HepG2 (cell line): ENCODE data around the gene CAMTA1. TPM values are rescaled to one million over a fixed set of nuclear protein-coding genes. Genes with fewer than 3 reads are reported as not detected.

ENCODE experiments used
- ATAC-seq: fragments of 200-7000 bp; cut with Tn5 transposase; 3 replicates; pipeline ENCODE4 v1.9.1; 2020; ENCODE audit warnings: mild to moderate bottlenecking, moderate library complexity
- BruUV-seq: library from RNA; stranded (reverse); fragments of 400-500 nt; replicated peaks from 2 replicates; lab custom pipeline; 2021; lab: Mats Ljungman, UMichigan
- CTCF ChIA-PET: fragments of 300-600 bp; formaldehyde crosslinking; extraction: SDS; loops from one replicate; lab custom pipeline; 2021; ENCODE audit warnings: low total read pairs, inconsistent platforms, low intra/inter-chr PET ratio; lab: Yijun Ruan, JAX
- POLR2A ChIA-PET: fragments of 350-600 bp; sonication (Branson Sonifier 250); formaldehyde crosslinking; loops from one replicate; lab custom pipeline; 2020; ENCODE audit warnings: antibody characterized with exemption, inconsistent platforms; lab: Yijun Ruan, JAX
- DNase-seq: peaks from one replicate; pipeline ENCODE4 v3.0.0-alpha.2; 2015; ENCODE audit warnings: low spot score
- FAIRE-seq: peaks from 3 replicates; lab custom pipeline; 2011; peaks lifted over from hg19 to GRCh38; lab: Jason Lieb, UNC
- H2AFZ ChIP-seq: one replicate; pipeline ENCODE4 v1.6.1; 2011; ENCODE audit warnings: low read length, inconsistent platforms
- H3K27ac ChIP-seq: fragments of 300-600 bp; 3 replicates; pipeline ENCODE4 v1.8.0; 2011; ENCODE audit warnings: mixed run types, mild to moderate bottlenecking, mixed read lengths, low read length, inconsistent platforms; ENCODE audit not compliant: insufficient read depth; ENCODE audit errors: extremely low read length
- H3K27me3 ChIP-seq, 2 experiments: fragments of 200-600 bp in 1 of 2; 2 replicates in 1 of 2; 3 replicates in 1 of 2; pipeline versions ENCODE4 v1.6.0 to v1.8.0; 2011; ENCODE audit warnings: low read length in 2 of 2, mild to moderate bottlenecking in 2 of 2, moderate library complexity in 2 of 2, inconsistent platforms in 1 of 2; ENCODE audit not compliant: insufficient read depth in 2 of 2, control insufficient read depth in 1 of 2
- H3K36me3 ChIP-seq, 2 experiments: fragments of 200-600 bp in 1 of 2; replicated peaks in 1 of 2; 2 replicates in 1 of 2; 3 replicates in 1 of 2; pipeline versions ENCODE4 v1.5.1 to v1.8.0; 2011; ENCODE audit warnings: low read length in 2 of 2, inconsistent platforms in 1 of 2; ENCODE audit not compliant: insufficient read depth in 2 of 2, control insufficient read depth in 1 of 2
- H3K4me1 ChIP-seq: 2 replicates; pipeline ENCODE4 v1.5.1; 2012; ENCODE audit warnings: low read length, inconsistent platforms; ENCODE audit not compliant: insufficient read depth
- H3K4me2 ChIP-seq: 2 replicates; pipeline ENCODE4 v1.6.0; 2011; ENCODE audit warnings: low read depth, low read length, inconsistent platforms
- H3K4me3 ChIP-seq, 3 experiments: fragments of 200-600 bp in 1 of 3; sonication (generic), shearing (Covaris generic) in 1 of 3; replicated peaks in 1 of 3; 2 replicates each; pipeline ENCODE4 v1.5.1; 2011 to 2016; ENCODE audit warnings: low read length in 3 of 3, inconsistent platforms in 2 of 3, low read depth in 2 of 3, mild to moderate bottlenecking in 2 of 3, control low read depth in 1 of 3, mixed read lengths in 1 of 3; ENCODE audit not compliant: insufficient read depth in 1 of 3
- H3K79me2 ChIP-seq: one replicate; pipeline ENCODE4 v1.6.1; 2011; ENCODE audit warnings: low read length, inconsistent platforms; ENCODE audit not compliant: insufficient read depth
- H3K9ac ChIP-seq: 2 replicates; pipeline ENCODE4 v1.6.0; 2011; ENCODE audit warnings: mild to moderate bottlenecking, low read depth, low read length, inconsistent platforms; ENCODE audit not compliant: insufficient read depth
- H3K9me3 ChIP-seq: 2 replicates; pipeline ENCODE4 v1.5.1; 2012; ENCODE audit warnings: mild to moderate bottlenecking, low read length
- H4K20me1 ChIP-seq: 2 replicates; pipeline ENCODE4 v1.6.0; 2011; ENCODE audit warnings: inconsistent platforms, mild to moderate bottlenecking, low read length, moderate library complexity; ENCODE audit not compliant: insufficient read depth
- FOXA1 ChIP-seq, 2 experiments: fragments of 450-650 bp in 1 of 2; sonication (generic) in 1 of 2; formaldehyde crosslinking in 1 of 2; IDR thresholded peaks; 2 replicates each; pipeline versions ENCODE4 v1.4.0 to v1.6.1; 2016 to 2020; ENCODE audit warnings: missing genetic modification reagents in 1 of 2
- KDM5B ChIP-seq: sonication (generic); formaldehyde crosslinking; IDR thresholded peaks from 2 replicates; pipeline ENCODE4 v1.4.0; 2020; ENCODE audit warnings: missing genetic modification reagents, mild to moderate bottlenecking, borderline replicate concordance
- KDM6A ChIP-seq: IDR thresholded peaks from 2 replicates; pipeline ENCODE4 v1.6.1; 2016; ENCODE audit warnings: low read depth
- MAX ChIP-seq: IDR thresholded peaks from 2 replicates; pipeline ENCODE4 v1.6.1; 2012; ENCODE audit warnings: inconsistent platforms
- MIXL1 ChIP-seq: IDR thresholded peaks from 2 replicates; pipeline ENCODE4 v1.6.1; 2016
- MXI1 ChIP-seq: IDR thresholded peaks from 3 replicates; pipeline ENCODE4 v1.6.1; 2012; ENCODE audit warnings: low read depth, low read length, inconsistent platforms, borderline replicate concordance
- NFE2L1 ChIP-seq: sonication (generic); formaldehyde crosslinking; IDR thresholded peaks from 2 replicates; pipeline ENCODE4 v1.4.0; 2020; ENCODE audit warnings: missing genetic modification reagents, mild to moderate bottlenecking, borderline replicate concordance
- PRPF4 ChIP-seq: fragments of 200-400 bp; formaldehyde crosslinking; IDR thresholded peaks from 2 replicates; pipeline ENCODE4 v1.6.1; 2016; ENCODE audit warnings: low read length, low read depth; ENCODE audit not compliant: poor library complexity, severe bottlenecking
- XRCC5 ChIP-seq: fragments of 200-400 bp; formaldehyde crosslinking; optimal IDR thresholded peaks from 2 replicates; pipeline ENCODE3; 2017; ENCODE audit warnings: mild to moderate bottlenecking, low read length
- ZZZ3 ChIP-seq: sonication (generic); formaldehyde crosslinking; IDR thresholded peaks from 2 replicates; pipeline ENCODE4 v1.4.0; 2020; ENCODE audit warnings: missing genetic modification reagents, mild to moderate bottlenecking, borderline replicate concordance
- WGBS: methylation state at CpG from one replicate; pipeline ENCODE4 v1.1.6; 2017; ENCODE audit warnings: low lambda C conversion rate; 5-methylcytosine and 5-hydroxymethylcytosine counted together
- in situ Hi-C: cut with HindIII; loops from 2 replicates; pipeline ENCODE4 v1.10.0; 2017; ENCODE audit warnings: low pct_unique_long_range_greater_than_20kb; ENCODE audit not compliant: extremely low pct_ligation_motif_present
- intact Hi-C: fragments of 100-400 bp; cut with micrococcal nuclease; formaldehyde crosslinking; loops from one replicate; pipeline ENCODE4 v1.10.0; 2022; ENCODE audit not compliant: unreplicated experiment
- polyA plus RNA-seq, 8 experiments: library from polyadenylated mRNA; depleted of rRNA in 3 of 8; stranded (reverse) in 7 of 8; unstranded in 1 of 8; fragments of >200 nt; fragmentation: Illumina TruSeq in 4 of 8; extraction: Trizol in 4 of 8; gene quantifications; 2 replicates each; pipeline versions ENCODE4 v1.2.1 to v1.2.3, GENCODE V29; 2011 to 2016; ENCODE audit warnings: low read depth in 4 of 8, missing spikeins in 1 of 8, mixed read lengths in 1 of 8; ENCODE audit not compliant: insufficient read depth in 1 of 8
- total RNA-seq, 5 experiments: library from RNA; depleted of rRNA; stranded (reverse); fragments of >200 nt; fragmentation: Illumina TruSeq; extraction: Trizol; gene quantifications; 2 replicates each; pipeline ENCODE4 v1.2.3, GENCODE V29; 2016; ENCODE audit warnings: low read depth in 1 of 5
- TF ChIP-seq, protein P1 (sequence below): sonication (generic); formaldehyde crosslinking; conservative IDR thresholded peaks from 2 replicates; pipeline ENCODE4 v1.8.0; 2022; ENCODE audit warnings: low read depth, missing genetic modification reagents
- TF ChIP-seq, protein P2 (sequence below): IDR thresholded peaks from 2 replicates; pipeline ENCODE4 v1.4.0; 2020; ENCODE audit warnings: mild to moderate bottlenecking, missing genetic modification reagents
- TF ChIP-seq, protein P3 (sequence below): sonication (generic); formaldehyde crosslinking; IDR thresholded peaks from 2 replicates; pipeline ENCODE4 v1.8.0; 2023; ENCODE audit warnings: mild to moderate bottlenecking, missing genetic modification reagents

CAMTA1 gene
- total and polyA plus RNA-seq, 2 of the 13 experiments (the other 11 are each of a cell fraction or from before 2014, with no cell fraction given) = 25.0 to 36.4 TPM

DNA sequence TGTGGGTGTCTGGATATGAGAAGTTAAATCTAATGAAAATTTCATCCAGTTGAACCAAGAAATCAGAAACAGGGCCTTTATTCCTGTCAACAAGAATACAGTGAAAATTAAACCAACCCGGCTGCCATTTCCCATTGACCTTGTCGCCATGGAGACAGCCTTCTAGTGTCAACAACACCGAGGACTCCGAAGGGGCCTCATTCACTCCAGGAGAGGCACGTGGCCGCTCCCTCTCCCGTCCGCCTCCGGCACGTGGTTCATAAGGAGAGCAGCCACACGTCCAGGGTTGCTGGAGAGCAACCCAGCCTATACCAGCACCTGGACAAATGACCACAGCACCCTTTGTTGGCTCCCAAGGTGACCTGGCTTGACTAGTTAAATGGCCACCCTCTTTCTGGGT, 865.5 kb downstream of the CAMTA1 start:
- WGBS = 20% methylated on average over 1 of the region's 11 CpGs
- Histone ChIP-seq H3K79me2 (no peaks in the 10 kb centered on the region), H2AFZ (no peak overlapping the region), H3K36me3 (no peaks in the 10 kb centered on the region), H3K4me2 (no peak overlapping the region), H3K4me3 (no peak overlapping the region), H3K27me3 (peaks cover 2 to 17% of the 10 kb centered on the region in 2 experiments; a peak in 4 of 5 replicates), H3K27ac (no peak overlapping the region), H3K9ac (no peak overlapping the region), H3K4me1 (0 out of 2 replicates have a peak, but pooled peaks cover 5% of the 10 kb centered on the region), H4K20me1 (no peaks in the 10 kb centered on the region), H3K9me3 (no peaks in the 10 kb centered on the region)
- CTCF ChIA-PET = no interaction called here
- in situ Hi-C loops = loop anchor here (25.0 kb wide), 1 partner anchor 212 kb away; the partner anchor contains the start of gene UTS2
- intact Hi-C loops = no loop called here
- DNase-seq (peak; percentile 14), FAIRE-seq (no peak), ATAC-seq (no peak; the same call in 2 of the 3 replicates)
- BruUV-seq = no TSS peak
- POLR2A ChIA-PET = no interaction called here
- no peak for TF ChIP-seq PRPF4
- 0 out of 2 replicates have a peak, but pooled peaks have one; percentile 29 for TF ChIP-seq KDM5B (CRISPR knock-in tag)
- no peak for TF ChIP-seq MIXL1 (CRISPR knock-in tag)
- TF ChIP-seq, protein P1, sequence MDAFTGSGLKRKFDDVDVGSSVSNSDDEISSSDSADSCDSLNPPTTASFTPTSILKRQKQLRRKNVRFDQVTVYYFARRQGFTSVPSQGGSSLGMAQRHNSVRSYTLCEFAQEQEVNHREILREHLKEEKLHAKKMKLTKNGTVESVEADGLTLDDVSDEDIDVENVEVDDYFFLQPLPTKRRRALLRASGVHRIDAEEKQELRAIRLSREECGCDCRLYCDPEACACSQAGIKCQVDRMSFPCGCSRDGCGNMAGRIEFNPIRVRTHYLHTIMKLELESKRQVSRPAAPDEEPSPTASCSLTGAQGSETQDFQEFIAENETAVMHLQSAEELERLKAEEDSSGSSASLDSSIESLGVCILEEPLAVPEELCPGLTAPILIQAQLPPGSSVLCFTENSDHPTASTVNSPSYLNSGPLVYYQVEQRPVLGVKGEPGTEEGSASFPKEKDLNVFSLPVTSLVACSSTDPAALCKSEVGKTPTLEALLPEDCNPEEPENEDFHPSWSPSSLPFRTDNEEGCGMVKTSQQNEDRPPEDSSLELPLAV (CRISPR knock-in tag) = no peak
- TF ChIP-seq FOXA1 (IDR thresholded peaks at IDR 0.05) = no peak
- peak; percentile 55 for TF ChIP-seq FOXA1 (CRISPR knock-in tag; IDR thresholded peaks at IDR 0.05)
- TF ChIP-seq, protein P2, sequence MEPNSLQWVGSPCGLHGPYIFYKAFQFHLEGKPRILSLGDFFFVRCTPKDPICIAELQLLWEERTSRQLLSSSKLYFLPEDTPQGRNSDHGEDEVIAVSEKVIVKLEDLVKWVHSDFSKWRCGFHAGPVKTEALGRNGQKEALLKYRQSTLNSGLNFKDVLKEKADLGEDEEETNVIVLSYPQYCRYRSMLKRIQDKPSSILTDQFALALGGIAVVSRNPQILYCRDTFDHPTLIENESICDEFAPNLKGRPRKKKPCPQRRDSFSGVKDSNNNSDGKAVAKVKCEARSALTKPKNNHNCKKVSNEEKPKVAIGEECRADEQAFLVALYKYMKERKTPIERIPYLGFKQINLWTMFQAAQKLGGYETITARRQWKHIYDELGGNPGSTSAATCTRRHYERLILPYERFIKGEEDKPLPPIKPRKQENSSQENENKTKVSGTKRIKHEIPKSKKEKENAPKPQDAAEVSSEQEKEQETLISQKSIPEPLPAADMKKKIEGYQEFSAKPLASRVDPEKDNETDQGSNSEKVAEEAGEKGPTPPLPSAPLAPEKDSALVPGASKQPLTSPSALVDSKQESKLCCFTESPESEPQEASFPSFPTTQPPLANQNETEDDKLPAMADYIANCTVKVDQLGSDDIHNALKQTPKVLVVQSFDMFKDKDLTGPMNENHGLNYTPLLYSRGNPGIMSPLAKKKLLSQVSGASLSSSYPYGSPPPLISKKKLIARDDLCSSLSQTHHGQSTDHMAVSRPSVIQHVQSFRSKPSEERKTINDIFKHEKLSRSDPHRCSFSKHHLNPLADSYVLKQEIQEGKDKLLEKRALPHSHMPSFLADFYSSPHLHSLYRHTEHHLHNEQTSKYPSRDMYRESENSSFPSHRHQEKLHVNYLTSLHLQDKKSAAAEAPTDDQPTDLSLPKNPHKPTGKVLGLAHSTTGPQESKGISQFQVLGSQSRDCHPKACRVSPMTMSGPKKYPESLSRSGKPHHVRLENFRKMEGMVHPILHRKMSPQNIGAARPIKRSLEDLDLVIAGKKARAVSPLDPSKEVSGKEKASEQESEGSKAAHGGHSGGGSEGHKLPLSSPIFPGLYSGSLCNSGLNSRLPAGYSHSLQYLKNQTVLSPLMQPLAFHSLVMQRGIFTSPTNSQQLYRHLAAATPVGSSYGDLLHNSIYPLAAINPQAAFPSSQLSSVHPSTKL (CRISPR knock-in tag) = peak; percentile 25; the same call in 1 of the 2 replicates
- TF ChIP-seq NFE2L1 (CRISPR knock-in tag) = no peak
- TF ChIP-seq MXI1 = peak; percentile 48; the same call in 1 of the 3 replicates
- TF ChIP-seq KDM6A (CRISPR knock-in tag) = no peak
- TF ChIP-seq ZZZ3 = no peak
- peak; percentile 87 for TF ChIP-seq MAX
- no peak for TF ChIP-seq XRCC5
- TF ChIP-seq, protein P3, sequence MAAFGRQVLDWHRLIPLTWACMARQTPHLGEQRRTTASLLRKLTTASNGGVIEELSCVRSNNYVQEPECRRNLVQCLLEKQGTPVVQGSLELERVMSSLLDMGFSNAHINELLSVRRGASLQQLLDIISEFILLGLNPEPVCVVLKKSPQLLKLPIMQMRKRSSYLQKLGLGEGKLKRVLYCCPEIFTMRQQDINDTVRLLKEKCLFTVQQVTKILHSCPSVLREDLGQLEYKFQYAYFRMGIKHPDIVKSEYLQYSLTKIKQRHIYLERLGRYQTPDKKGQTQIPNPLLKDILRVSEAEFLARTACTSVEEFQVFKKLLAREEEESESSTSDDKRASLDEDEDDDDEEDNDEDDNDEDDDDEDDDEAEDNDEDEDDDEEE (CRISPR knock-in tag) = no peak
